Activated CD8-positive, alpha-beta T cell treated with anti-CD3 and anti-CD28 coated beads for 36 hours (primary cell): ENCODE measurements around the gene REXO1. TPM values are rescaled to one million over a fixed set of nuclear protein-coding genes. Genes with fewer than 3 reads are reported as not detected.
"Not testable (repeated sequence)": the region's sequence is repeated elsewhere in the genome, so short reads cannot be mapped to it uniquely, and the experiment has no call there.

ENCODE experiments used
- ATAC-seq: fragments of 200-7000 bp; cut with Tn5 transposase; one replicate; pipeline ENCODE4 v1.10.0; 2021; ENCODE audit warnings: mild to moderate bottlenecking, moderate library complexity
- CTCF ChIA-PET: fragments of 350-600 bp; sonication (Branson Sonifier 250); formaldehyde crosslinking; loops from one replicate; lab custom pipeline; 2021; ENCODE audit warnings: antibody characterized with exemption; lab: Charles Lee
- POLR2A ChIA-PET: fragments of 350-600 bp; sonication (Branson Sonifier 250); formaldehyde crosslinking; loops from one replicate; lab custom pipeline; 2021; ENCODE audit warnings: antibody characterized with exemption; lab: Charles Lee
- DNase-seq: peaks from one replicate; pipeline ENCODE4 v3.0.0-alpha.2; 2020
- H3K27ac Mint-ChIP-seq: one replicate; pipeline ENCODE4 v1.8.0; 2021; ENCODE audit warnings: mild to moderate bottlenecking, mixed read lengths
- H3K27me3 Mint-ChIP-seq: one replicate; pipeline ENCODE4 v1.8.0; 2021; ENCODE audit warnings: mixed read lengths
- H3K36me3 Mint-ChIP-seq: one replicate; pipeline ENCODE4 v1.8.0; 2021; ENCODE audit warnings: low read depth, mixed read lengths
- H3K4me1 Mint-ChIP-seq: one replicate; pipeline ENCODE4 v1.8.0; 2021; ENCODE audit warnings: low read depth, mixed read lengths
- H3K4me3 Mint-ChIP-seq: one replicate; pipeline ENCODE4 v1.8.0; 2021; ENCODE audit warnings: mild to moderate bottlenecking, moderate library complexity, mixed read lengths
- H3K9me3 Mint-ChIP-seq: one replicate; pipeline ENCODE4 v1.8.0; 2021; ENCODE audit warnings: mixed read lengths
- CTCF ChIP-seq: fragments of 200-600 bp; IDR thresholded peaks from one replicate; pipeline ENCODE4 v1.8.0; 2022; ENCODE audit warnings: antibody characterized with exemption, mild to moderate bottlenecking
- intact Hi-C: fragments of 100-400 bp; cut with micrococcal nuclease; formaldehyde crosslinking; loops from one replicate; pipeline ENCODE4 v1.10.0; 2022
- total RNA-seq, 2 experiments: library from RNA; stranded (reverse); gene quantifications; one replicate each; pipeline ENCODE4 v1.2.3, GENCODE V29; 2021

REXO1 gene
- total RNA-seq, 2 experiments from 2014 or later = 43.4 to 46.8 TPM

GRCh38 chr19:1883784-1884183 is 35.5 kb upstream of the REXO1 start:
- peak; percentile 11 for ATAC-seq

GRCh38 chr19:1882786-1883692 is 34.8 kb upstream of the REXO1 start:
- peaks cover 23% of the 10 kb centered on the region for H3K36me3 Mint-ChIP-seq
- H3K27me3 Mint-ChIP-seq = no peaks in the 10 kb centered on the region
- peak overlapping the region; percentile 94 for H3K4me3 Mint-ChIP-seq
- no peak for ATAC-seq
- ChIA-PET CTCF (interaction anchor here (1.0 kb wide), 2 partner anchors 8 to 30 kb away, joined by 3 read pairs; no protein-coding TSS in a partner anchor), POLR2A (interaction anchor here (0.7 to 3.4 kb wide), 7 partner anchors 8 to 593 kb away, joined by 3 to 14 read pairs (median 5); no protein-coding TSS in a partner anchor)
- peak overlapping the region; percentile 94 for H3K27ac Mint-ChIP-seq
- no peaks in the 10 kb centered on the region for H3K9me3 Mint-ChIP-seq
- intact Hi-C loops = no loop called here
- H3K4me1 Mint-ChIP-seq = peaks cover 37% of the 10 kb centered on the region
- TF ChIP-seq CTCF = no peak
- DNase-seq = no peak

More at GRCh38 chr19:1883784-1884183, 35.5 kb upstream of the REXO1 start:
- Mint-ChIP-seq H3K27me3 (no peaks in the 10 kb centered on the region), H3K9me3 (no peaks in the 10 kb centered on the region), H3K36me3 (peaks cover 23% of the 10 kb centered on the region), H3K27ac (peak overlapping the region; percentile 94), H3K4me1 (peaks cover 34% of the 10 kb centered on the region), H3K4me3 (peak overlapping the region; percentile 94)
- no peak for TF ChIP-seq CTCF
- intact Hi-C loops = no loop called here
- CTCF ChIA-PET = interaction anchor here (1.0 kb wide), 2 partner anchors 9 to 19 kb away, joined by 3 read pairs; no protein-coding TSS in a partner anchor
- peak; percentile 49 for DNase-seq
- POLR2A ChIA-PET = interaction anchor here (2.0 to 3.4 kb wide), 4 partner anchors 9 to 36 kb away, joined by 5 to 14 read pairs (median 9); no protein-coding TSS in a partner anchor

GRCh38 chr19:1882089-1882785 is 34.0 kb upstream of the REXO1 start:
- intact Hi-C loops = no loop called here
- POLR2A ChIA-PET = interaction anchor here (0.7 to 3.4 kb wide), 7 partner anchors 8 to 594 kb away, joined by 3 to 14 read pairs (median 5); no protein-coding TSS in a partner anchor
- no peaks in the 10 kb centered on the region for H3K27me3 Mint-ChIP-seq

GRCh38 chr19:1881393-1882088 is 33.3 kb upstream of the REXO1 start:
- POLR2A ChIA-PET = interaction anchor here (1.0 to 2.8 kb wide), 4 partner anchors 12 to 24 kb away, joined by 3 to 14 read pairs (median 5); no protein-coding TSS in a partner anchor
- H3K36me3 Mint-ChIP-seq = peaks cover 25% of the 10 kb centered on the region
- DNase-seq, H3K9me3 Mint-ChIP-seq, ATAC-seq, intact Hi-C loops, H3K27me3 Mint-ChIP-seq: not testable (repeated sequence)
- CTCF ChIA-PET = interaction anchor here (0.9 to 1.3 kb wide), 3 partner anchors 13 to 138 kb away, joined by 4 to 5 read pairs (median 4); no protein-coding TSS in a partner anchor
- H3K4me1 Mint-ChIP-seq = peaks cover 34% of the 10 kb centered on the region
- peak overlapping the region; percentile 94 for H3K4me3 Mint-ChIP-seq
- peak overlapping the region; percentile 94 for H3K27ac Mint-ChIP-seq

More at GRCh38 chr19:1882089-1882785, 34.0 kb upstream of the REXO1 start:
- Mint-ChIP-seq H3K4me3 (peak overlapping the region; percentile 94), H3K27ac (peak overlapping the region; percentile 94), H3K4me1 (peaks cover 33% of the 10 kb centered on the region), H3K36me3 (peaks cover 23% of the 10 kb centered on the region), H3K9me3 (no peaks in the 10 kb centered on the region)
- no peak for TF ChIP-seq CTCF
- ATAC-seq (peak; percentile 64), DNase-seq (peak; percentile 92)
- CTCF ChIA-PET = interaction anchor here (0.9 to 1.3 kb wide), 3 partner anchors 12 to 29 kb away, joined by 3 to 5 read pairs (median 4); no protein-coding TSS in a partner anchor
